Stomach smooth muscle (tissue), 2 donors: ENCODE results near the gene CBY1.
"Not testable (repeated sequence)": the region's sequence is repeated elsewhere in the genome, so short reads cannot be mapped to it uniquely, and the experiment has no call there.

ENCODE experiments used
- H3K27ac ChIP-seq: one replicate; pipeline ENCODE4 v1.7.0; 2013; ENCODE audit warnings: mild to moderate bottlenecking, low read length, inconsistent platforms
- H3K27me3 ChIP-seq, 2 donors: one replicate each; pipeline ENCODE4 v1.7.0; 2013; ENCODE audit warnings: low read length in 2 of 2; ENCODE audit not compliant: insufficient read depth in 2 of 2, control insufficient read depth in 1 of 2
- H3K36me3 ChIP-seq, 2 donors: one replicate each; pipeline ENCODE4 v1.7.0; 2013; ENCODE audit warnings: low read length in 2 of 2; ENCODE audit not compliant: control insufficient read depth in 2 of 2, insufficient read depth in 2 of 2
- H3K4me1 ChIP-seq: one replicate; pipeline ENCODE4 v1.7.0; 2013; ENCODE audit warnings: low read length; ENCODE audit not compliant: control insufficient read depth, insufficient read depth
- H3K4me3 ChIP-seq, 2 donors: one replicate each; pipeline ENCODE4 v1.7.0; 2013; ENCODE audit warnings: low read length in 2 of 2
- H3K9ac ChIP-seq, 2 donors: one replicate each; pipeline ENCODE4 v1.7.0; 2013; ENCODE audit warnings: low read length in 2 of 2, mild to moderate bottlenecking in 1 of 2
- H3K9me3 ChIP-seq, 2 donors: one replicate each; pipeline ENCODE4 v1.7.0; 2013; ENCODE audit warnings: low read length in 2 of 2; ENCODE audit not compliant: control insufficient read depth in 2 of 2
- donor health status: healthy.
- donor health status: Pancreatic carcinoma.

Gene CBY1

GRCh38 chr22:38618682-38619081 is 37.8 kb upstream of the CBY1 start:
- H3K36me3 ChIP-seq, result no peaks in the 10 kb centered on the region
- H3K4me3 ChIP-seq, result no peak overlapping the region
- H3K27ac ChIP-seq, result no peak overlapping the region
- H3K4me1 ChIP-seq, result peaks cover 3% of the 10 kb centered on the region
- no peak overlapping the region for H3K9ac ChIP-seq
- no peaks in the 10 kb centered on the region for H3K27me3 ChIP-seq
- H3K9me3 ChIP-seq, result peaks cover 0 to 2% of the 10 kb centered on the region in 2 donors

- H3K4me1 ChIP-seq, result no peaks in the 10 kb centered on the region
- no peak overlapping the region for H3K4me3 ChIP-seq
- no peaks in the 10 kb centered on the region for H3K36me3 ChIP-seq
- H3K9me3 ChIP-seq, result no peaks in the 10 kb centered on the region
- no peak overlapping the region for H3K27ac ChIP-seq
- no peak overlapping the region for H3K9ac ChIP-seq
- H3K27me3 ChIP-seq, result no peaks in the 10 kb centered on the region
These were observed 33.1 kb upstream of the CBY1 start for GRCh38 chr22:38623351-38623750.

GRCh38 chr22:38628444-38628843 is 28.0 kb upstream of the CBY1 start:
- no peak overlapping the region for H3K9ac ChIP-seq
- H3K9me3 ChIP-seq, result no peaks in the 10 kb centered on the region
- no peak overlapping the region for H3K27ac ChIP-seq
- H3K36me3 ChIP-seq, result no peaks in the 10 kb centered on the region
- no peaks in the 10 kb centered on the region for H3K27me3 ChIP-seq
- no peak overlapping the region for H3K4me3 ChIP-seq
- no peaks in the 10 kb centered on the region for H3K4me1 ChIP-seq

- no peaks in the 10 kb centered on the region for H3K27me3 ChIP-seq
- no peaks in the 10 kb centered on the region for H3K4me1 ChIP-seq
- no peaks in the 10 kb centered on the region for H3K9me3 ChIP-seq
- H3K36me3 ChIP-seq, result no peaks in the 10 kb centered on the region
- no peak overlapping the region for H3K4me3 ChIP-seq
- no peak overlapping the region for H3K9ac ChIP-seq
- no peak overlapping the region for H3K27ac ChIP-seq
These were observed 27.3 kb upstream of the CBY1 start for GRCh38 chr22:38629108-38629507.

- Histone ChIP-seq H3K27me3 (no peaks in the 10 kb centered on the region), H3K9me3 (no peaks in the 10 kb centered on the region), H3K9ac (no peak overlapping the region), H3K4me1 (no peaks in the 10 kb centered on the region), H3K27ac (no peak overlapping the region), H3K4me3 (no peak overlapping the region), H3K36me3 (peaks cover 0 to 4% of the 10 kb centered on the region in 2 donors)
These were observed 24.7 kb upstream of the CBY1 start for GRCh38 chr22:38631724-38632123.

GRCh38 chr22:38632528-38632927 is 23.9 kb upstream of the CBY1 start:
- Histone ChIP-seq H3K27me3 (no peaks in the 10 kb centered on the region), H3K27ac (no peak overlapping the region), H3K36me3 (peaks cover 0 to 4% of the 10 kb centered on the region in 2 donors)

GRCh38 chr22:38638216-38638615 is 18.2 kb upstream of the CBY1 start:
- Histone ChIP-seq H3K4me1 (no peaks in the 10 kb centered on the region), H3K27me3 (no peaks in the 10 kb centered on the region), H3K4me3 (no peak overlapping the region), H3K27ac (no peak overlapping the region), H3K9me3 (no peaks in the 10 kb centered on the region), H3K36me3 (peaks cover 0 to 4% of the 10 kb centered on the region in 2 donors), H3K9ac (no peak overlapping the region)

More at GRCh38 chr22:38632528-38632927, 23.9 kb upstream of the CBY1 start:
- Histone ChIP-seq H3K4me1 (no peaks in the 10 kb centered on the region), H3K9ac (no peak overlapping the region), H3K9me3 (no peaks in the 10 kb centered on the region), H3K4me3 (no peak overlapping the region)

- no peak overlapping the region for H3K4me3 ChIP-seq
- H3K27me3 ChIP-seq, result no peaks in the 10 kb centered on the region
- no peak overlapping the region for H3K9ac ChIP-seq
- H3K36me3 ChIP-seq, result peaks cover 0 to 4% of the 10 kb centered on the region in 2 donors
- H3K27ac ChIP-seq, result no peak overlapping the region
- no peaks in the 10 kb centered on the region for H3K4me1 ChIP-seq
- no peaks in the 10 kb centered on the region for H3K9me3 ChIP-seq
These were observed 17.7 kb upstream of the CBY1 start for GRCh38 chr22:38638728-38639127.

GRCh38 chr22:38641476-38642040 is 14.9 kb upstream of the CBY1 start:
- Histone ChIP-seq H3K4me1 (no peaks in the 10 kb centered on the region), H3K4me3 (no peak overlapping the region), H3K27ac (no peak overlapping the region), H3K9ac (no peak overlapping the region), H3K27me3 (no peaks in the 10 kb centered on the region), H3K36me3 (no peaks in the 10 kb centered on the region), H3K9me3 (no peaks in the 10 kb centered on the region)

- not testable (repeated sequence) for H3K4me3 ChIP-seq, H3K4me1 ChIP-seq, H3K9ac ChIP-seq, H3K27me3 ChIP-seq, H3K9me3 ChIP-seq, H3K36me3 ChIP-seq, H3K27ac ChIP-seq
These were observed 12.2 kb upstream of the CBY1 start for GRCh38 chr22:38644245-38644644.

- Histone ChIP-seq H3K27me3 (no peaks in the 10 kb centered on the region), H3K9ac (no peak overlapping the region), H3K4me3 (no peak overlapping the region), H3K9me3 (no peaks in the 10 kb centered on the region), H3K36me3 (no peaks in the 10 kb centered on the region), H3K4me1 (no peaks in the 10 kb centered on the region), H3K27ac (no peak overlapping the region)
These were observed 11.0 kb upstream of the CBY1 start for GRCh38 chr22:38645430-38645829.
